Fibroblast of villous mesenchyme (primary cell): Measurements from ENCODE around the gene SMYD3. TPM values are rescaled to one million over a fixed set of nuclear protein-coding genes. Genes with fewer than 3 reads are reported as not detected.

Source experiments
- DNase-seq: peaks from one replicate; pipeline ENCODE4 v3.0.0-alpha.2; 2010; ENCODE audit warnings: low read depth
- H3K4me3 ChIP-seq: 2 replicates; pipeline ENCODE4 v1.5.1; 2011; ENCODE audit warnings: low read depth, mild to moderate bottlenecking, low read length
- CTCF ChIP-seq: IDR thresholded peaks from 2 replicates; pipeline ENCODE4 v1.5.1; 2012; ENCODE audit warnings: low read depth, mild to moderate bottlenecking, low read length; ENCODE audit not compliant: insufficient read depth
- total RNA-seq: library from RNA; depleted of rRNA; stranded (reverse); fragments of >200 nt; gene quantifications from 2 replicates; pipeline ENCODE4 v1.2.3, GENCODE V29; 2012

SMYD3 gene
- total RNA-seq, 1 donor = 35.4 TPM

DNA sequence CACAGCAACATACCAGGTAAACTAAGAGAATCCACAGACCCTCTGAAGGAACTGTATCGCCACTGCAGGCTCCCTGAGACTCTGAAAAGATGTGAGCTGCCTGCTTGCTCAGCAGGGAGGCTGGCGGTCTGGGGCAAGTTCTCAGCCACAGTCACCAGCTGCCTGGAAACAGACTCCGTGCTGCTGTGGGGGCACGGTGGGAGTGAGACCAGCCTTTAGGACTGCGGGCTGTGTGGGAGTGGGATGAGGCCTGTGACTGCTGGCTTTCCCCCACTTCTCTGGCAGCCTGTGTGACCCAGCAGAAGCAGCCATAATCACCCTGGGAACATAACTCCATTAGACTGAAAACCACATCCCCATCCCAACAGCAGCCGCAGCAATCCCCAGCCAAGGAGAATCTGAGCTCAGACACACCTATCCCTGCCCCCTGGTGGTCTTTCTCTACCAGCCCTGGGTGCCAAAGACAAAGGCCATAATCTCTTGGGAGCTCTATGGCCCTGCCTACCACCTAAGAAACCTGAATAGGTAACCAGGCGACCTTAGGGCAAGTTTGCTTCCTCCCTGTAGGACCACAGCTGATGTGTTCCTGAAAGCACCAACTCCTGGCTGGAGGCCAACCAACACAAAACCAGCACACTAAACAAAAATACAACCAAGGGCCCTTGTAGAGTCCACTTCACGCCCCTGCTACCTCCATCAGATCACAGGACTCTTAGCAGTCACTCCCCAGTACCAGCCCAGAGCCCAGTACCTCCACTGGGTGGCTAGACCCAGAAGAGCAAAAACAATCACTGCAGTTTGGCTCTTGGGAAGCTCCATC, 151.5 kb downstream of the SMYD3 start:
- TF ChIP-seq CTCF = no peak
- DNase-seq = no peak
- H3K4me3 ChIP-seq = no peak overlapping the region

DNA sequence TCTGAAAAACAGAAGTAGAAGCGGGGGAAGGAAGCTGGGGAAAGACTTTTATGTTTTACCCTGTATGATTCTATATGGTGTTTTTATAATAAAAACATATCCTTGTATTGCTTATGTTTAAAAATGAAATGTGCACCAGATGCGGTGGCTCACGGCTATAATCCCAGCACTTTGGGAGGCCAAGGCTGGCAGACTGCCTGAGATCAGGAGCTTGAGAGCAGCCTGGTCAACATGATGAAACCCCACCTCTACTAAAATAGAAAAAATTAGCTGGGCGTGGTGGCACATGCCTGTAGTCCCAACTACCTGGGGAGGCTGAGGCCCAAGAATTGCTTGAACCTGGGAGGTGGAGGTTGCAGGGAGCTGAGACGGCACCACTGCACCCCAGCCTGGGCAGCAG, 155.4 kb downstream of the SMYD3 start:
- DNase-seq = peak; percentile 75
- no peak for TF ChIP-seq CTCF
- no peak overlapping the region for H3K4me3 ChIP-seq

GRCh38 chr1:246350745-246351144, 156.3 kb downstream of the SMYD3 start:
- no peak for TF ChIP-seq CTCF
- H3K4me3 ChIP-seq = no peak overlapping the region
- DNase-seq = peak; percentile 78

DNA sequence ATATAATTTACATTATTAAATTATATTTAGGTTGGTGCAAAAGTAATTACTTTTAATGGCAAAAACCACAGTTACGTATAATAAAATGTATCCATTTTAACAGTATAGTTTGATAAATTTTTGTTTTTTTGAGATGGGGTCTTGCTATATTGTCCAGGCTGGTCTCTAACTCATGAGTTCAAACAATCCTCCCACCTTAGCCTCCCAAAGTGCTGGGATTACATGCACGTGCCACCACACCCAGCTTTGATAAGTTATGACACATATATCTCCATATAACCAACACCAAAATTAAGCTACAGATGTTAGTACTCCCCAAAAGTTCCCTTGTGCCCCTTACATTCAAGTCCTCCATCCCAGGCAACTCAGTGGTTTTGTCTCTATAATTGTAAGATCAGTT, 163.1 kb downstream of the SMYD3 start:
- TF ChIP-seq CTCF = no peak
- H3K4me3 ChIP-seq = no peak overlapping the region
- no peak for DNase-seq

- no peak for TF ChIP-seq CTCF
- no peak overlapping the region for H3K4me3 ChIP-seq
- DNase-seq = no peak
These were observed 163.8 kb downstream of the SMYD3 start for GRCh38 chr1:246343251-246343650.

- no peak for TF ChIP-seq CTCF
- H3K4me3 ChIP-seq = no peak overlapping the region
- no peak for DNase-seq
These were observed 168.5 kb downstream of the SMYD3 start for GRCh38 chr1:246338546-246338945.

- H3K4me3 ChIP-seq = no peak overlapping the region
- DNase-seq = no peak
- TF ChIP-seq CTCF = no peak
These were observed 169.0 kb downstream of the SMYD3 start for GRCh38 chr1:246338098-246338497.
